ENCODE data around the gene CDH16.

DNA sequence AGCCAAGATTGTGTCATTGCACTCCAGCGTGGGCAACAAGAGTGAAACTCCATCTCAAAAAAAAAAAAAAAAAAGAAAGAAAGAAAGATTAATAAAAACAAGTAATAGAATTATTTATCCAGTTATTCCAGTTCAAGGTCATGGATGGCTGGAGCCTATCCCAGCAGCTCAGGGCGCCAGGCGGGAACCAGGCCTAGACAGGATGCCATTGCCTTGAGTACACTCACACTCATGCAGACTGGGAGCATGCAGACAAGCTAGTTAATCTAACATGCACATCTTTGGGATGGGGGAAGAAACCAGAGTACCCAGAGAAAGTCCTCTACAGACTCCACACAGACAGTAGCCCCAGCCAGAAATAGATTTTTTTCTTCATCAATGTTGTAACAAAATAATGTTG is 20.5 kb downstream of the CDH16 start:
- TF ChIP-seq, protein P1, sequence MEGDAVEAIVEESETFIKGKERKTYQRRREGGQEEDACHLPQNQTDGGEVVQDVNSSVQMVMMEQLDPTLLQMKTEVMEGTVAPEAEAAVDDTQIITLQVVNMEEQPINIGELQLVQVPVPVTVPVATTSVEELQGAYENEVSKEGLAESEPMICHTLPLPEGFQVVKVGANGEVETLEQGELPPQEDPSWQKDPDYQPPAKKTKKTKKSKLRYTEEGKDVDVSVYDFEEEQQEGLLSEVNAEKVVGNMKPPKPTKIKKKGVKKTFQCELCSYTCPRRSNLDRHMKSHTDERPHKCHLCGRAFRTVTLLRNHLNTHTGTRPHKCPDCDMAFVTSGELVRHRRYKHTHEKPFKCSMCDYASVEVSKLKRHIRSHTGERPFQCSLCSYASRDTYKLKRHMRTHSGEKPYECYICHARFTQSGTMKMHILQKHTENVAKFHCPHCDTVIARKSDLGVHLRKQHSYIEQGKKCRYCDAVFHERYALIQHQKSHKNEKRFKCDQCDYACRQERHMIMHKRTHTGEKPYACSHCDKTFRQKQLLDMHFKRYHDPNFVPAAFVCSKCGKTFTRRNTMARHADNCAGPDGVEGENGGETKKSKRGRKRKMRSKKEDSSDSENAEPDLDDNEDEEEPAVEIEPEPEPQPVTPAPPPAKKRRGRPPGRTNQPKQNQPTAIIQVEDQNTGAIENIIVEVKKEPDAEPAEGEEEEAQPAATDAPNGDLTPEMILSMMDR (IDR thresholded peaks at IDR 0.05) = no peak
- no peak for TF ChIP-seq EZH2phosphoT487 (IDR thresholded peaks at IDR 0.05)
